Pulmonary artery endothelial cell (primary cell): ENCODE measurements around the gene C6orf58. TPM values are rescaled to one million over a fixed set of nuclear protein-coding genes. Genes with fewer than 3 reads are reported as not detected.
"Not testable (repeated sequence)": the region's sequence is repeated elsewhere in the genome, so short reads cannot be mapped to it uniquely, and the experiment has no call there.

ENCODE experiments used
- DNase-seq: peaks from one replicate; pipeline ENCODE4 v3.0.0-alpha.2; 2011; ENCODE audit warnings: low read depth, low spot score
- total RNA-seq: library from RNA; depleted of rRNA; stranded (reverse); fragments of >200 nt; gene quantifications from 2 replicates; pipeline ENCODE4 v1.2.3, GENCODE V29; 2014

The C6orf58 gene
- total RNA-seq, 1 donor from 2014 or later: not detected

DNA sequence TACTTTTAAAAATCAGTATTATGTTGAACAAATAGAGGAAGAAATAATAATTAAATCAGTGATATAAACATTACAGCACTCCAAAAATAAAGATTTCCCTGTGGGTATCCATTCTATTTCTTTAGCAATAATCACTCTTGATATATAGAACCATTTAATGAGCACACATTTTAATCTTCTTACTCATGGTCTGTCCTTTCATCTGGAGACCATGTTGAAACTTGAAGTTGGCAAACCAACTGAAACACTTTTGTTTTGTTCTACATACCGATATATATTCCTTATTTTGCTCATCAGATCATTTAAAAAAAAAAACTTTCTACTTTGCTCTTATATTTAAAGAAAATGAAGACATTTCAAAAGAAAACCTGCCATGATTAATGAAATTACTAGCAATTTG, 13.4 kb downstream of the C6orf58 start:
- DNase-seq: no peak

DNA sequence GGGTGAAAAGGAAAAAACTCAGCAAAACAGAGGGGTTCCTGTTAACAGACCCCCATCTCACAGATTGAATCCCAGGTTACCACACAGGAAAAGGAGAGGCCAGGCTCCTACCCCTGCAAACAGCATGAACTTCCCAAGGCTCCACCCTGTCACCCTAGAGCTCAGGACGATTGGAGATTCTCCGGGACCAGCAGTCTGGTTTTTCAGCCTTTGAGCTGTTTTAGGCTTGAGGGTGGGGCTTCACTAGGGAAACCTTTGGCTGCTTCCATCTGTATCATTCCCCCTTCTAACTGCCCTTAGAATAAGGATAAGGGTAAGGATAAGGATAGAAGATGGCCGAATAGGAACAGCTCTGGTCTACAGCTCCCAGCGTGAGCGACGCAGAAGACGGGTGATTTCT, 16.0 kb downstream of the C6orf58 start:
- no peak for DNase-seq

DNA sequence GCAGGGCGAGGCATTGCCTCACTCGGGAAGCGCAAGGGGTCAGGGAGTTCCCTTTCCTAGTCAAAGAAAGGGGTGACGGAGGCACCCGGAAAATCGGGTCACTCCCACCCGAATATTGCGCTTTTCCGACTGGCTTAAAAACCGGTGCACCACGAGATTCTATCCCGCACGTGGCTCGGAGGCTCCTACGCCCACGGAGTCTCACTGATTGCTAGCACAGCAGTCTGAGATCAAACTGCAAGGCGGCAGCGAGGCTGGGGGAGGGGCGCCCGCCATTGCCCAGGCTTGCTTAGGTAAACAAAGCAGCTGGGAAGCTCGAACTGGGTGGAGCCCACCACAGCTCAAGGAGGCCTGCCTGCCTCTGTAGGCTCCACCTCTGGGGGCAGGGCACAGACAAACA, 16.5 kb downstream of the C6orf58 start:
- DNase-seq: not testable (repeated sequence)

DNA sequence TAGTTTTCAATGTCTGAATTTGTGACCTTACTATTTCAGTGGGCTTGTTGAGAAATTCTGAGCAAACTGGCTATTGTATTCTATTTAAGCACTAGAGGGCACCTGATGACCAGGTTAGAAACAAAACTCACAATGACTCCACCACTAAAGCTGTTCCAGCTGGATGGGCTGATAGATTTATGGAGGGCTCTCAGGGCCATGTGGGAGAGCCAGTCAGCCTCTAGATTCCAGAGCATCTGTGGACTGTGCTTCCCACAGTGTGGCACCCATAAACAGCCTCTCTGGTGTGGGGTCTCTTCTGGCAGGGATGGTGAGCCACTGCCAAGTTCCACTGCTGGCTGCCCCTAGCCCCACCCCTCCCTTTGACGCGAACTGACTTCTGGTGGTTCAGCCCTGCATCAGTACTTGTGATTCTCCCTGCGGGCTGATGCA, 29.2 kb downstream of the C6orf58 start:
- DNase-seq: no peak

DNA sequence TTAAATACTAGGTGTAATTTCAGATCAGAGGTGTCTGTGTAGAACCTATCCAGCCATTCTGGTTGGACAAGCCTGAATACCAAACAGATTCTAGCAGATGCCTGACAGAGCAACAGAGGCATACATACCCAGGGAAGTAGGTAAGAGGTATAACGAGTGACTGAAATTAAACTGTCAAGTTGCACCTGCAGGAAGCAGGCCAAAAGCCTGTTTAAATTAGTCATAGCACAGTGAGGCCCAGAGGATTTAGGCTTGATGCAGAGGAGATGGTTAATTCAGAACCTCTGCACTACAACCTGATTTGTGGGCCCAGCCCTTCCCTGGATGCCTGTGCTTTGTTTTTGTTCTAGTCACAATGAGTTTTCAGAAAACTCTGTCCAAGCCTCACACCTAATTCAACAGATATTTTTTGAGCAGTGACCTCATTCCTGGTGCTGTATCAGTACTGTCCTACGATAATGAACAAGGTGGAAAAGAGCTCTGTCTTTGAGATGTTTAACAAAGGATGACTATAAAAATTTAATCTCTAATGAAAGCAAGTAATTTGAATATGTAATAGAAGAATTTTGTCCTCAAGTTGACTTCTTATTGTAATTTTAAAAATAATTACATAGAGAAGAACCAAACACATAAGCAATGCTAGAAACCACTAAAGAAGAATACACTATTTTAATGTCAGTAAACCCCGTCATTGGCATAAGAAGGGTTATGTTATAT, 31.7 kb downstream of the C6orf58 start:
- no peak for DNase-seq

DNA sequence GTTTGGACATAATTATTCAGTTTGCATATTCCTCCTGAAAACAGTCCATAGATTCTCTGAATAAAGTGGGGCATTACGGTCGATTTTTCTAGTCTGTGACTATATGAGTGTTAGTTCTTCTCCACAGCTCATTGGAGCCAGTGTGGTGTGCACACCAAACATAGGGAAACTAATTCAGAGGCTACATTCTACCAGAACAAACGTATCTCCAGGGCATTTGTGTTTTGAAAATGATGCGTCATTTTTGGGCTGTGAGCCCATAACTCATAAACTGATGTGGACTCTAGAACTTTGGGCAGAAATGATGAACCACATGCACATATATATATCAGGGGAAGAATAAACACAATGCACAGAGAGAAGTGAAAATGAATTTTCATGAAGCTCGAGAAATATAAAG, 41.8 kb downstream of the C6orf58 start:
- DNase-seq: no peak

DNA sequence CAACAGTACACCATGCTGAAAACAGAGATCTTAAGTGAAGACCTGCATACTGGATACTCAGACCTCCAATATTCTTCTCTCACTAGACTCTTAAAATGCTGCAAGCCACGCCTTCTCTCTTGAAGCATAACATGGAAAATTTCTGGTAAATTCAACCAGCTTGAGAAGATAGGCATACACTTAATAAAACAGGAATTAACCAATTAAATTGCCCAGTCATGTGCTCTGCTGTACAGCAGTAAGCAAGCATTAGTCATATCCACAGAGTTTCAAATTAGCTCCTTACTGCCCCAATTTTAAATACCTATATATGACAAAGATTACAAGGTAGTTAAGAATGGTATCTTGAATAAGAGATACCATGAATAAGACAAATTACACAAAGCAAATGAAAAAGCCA, 53.8 kb downstream of the C6orf58 start:
- no peak for DNase-seq

DNA sequence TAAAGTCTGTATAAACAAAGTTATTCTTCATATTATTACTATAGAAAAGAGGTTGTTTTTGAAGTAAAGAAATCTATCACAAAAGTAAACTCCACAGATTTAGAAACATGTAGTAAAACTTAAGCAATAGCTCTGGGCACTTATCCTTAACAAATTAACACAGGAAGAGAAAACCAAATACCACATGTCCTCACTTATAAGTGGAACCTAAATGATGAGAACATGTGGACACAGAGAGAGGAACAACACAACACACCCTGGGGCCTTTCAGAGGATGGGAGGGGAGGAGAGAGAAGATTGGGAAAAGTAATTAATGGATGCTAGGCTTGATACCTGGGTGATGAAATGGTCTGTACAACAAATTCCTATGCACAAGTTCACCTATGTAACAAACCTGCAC, 57.2 kb downstream of the C6orf58 start:
- DNase-seq: no peak

DNA sequence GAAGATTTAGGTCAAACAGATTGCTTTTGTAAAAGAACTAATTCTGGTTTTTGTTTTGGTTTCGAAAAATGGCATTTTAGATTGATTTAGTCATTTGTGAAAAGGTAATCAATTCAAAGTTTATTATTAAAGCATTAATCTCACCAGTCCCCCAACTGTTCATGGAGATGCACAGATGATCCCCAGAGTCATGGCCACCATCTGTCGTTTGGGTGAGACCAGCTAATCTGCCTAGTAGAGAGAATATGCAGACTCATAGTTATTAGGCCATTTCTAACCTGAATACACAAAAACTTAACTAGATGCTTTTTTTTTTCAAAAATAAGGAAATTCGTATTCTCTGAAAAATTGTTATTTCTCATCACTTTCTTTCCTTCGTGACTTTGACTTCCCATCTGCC, 58.1 kb downstream of the C6orf58 start:
- DNase-seq: no peak

DNA sequence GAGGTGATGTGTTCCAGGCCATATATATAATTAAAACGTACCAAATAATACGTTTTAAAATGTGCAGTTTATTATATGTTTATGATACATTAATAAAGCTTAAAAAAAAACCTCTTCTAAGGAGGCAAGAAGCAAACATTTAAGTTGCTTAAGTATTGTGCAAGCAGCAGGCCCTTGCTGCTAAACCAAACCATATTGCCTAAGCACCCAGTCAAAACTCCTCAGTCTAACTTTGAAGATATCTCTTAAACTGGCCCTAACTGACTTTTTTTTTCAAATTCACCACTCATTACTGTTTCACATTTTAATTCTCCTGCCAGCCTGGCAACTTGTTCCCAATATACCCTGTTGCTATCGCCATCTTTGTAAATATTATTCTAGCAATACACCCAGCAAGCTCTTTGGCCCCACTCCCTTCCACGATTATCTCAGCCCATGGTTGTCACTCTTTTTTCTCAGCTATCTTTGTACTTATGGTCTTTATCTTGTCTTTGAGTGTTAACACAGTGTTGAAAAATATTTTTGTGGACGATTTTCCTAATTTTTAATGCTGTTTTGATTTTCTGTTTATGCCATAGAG, 60.9 kb downstream of the C6orf58 start:
- no peak for DNase-seq

Other genes starting within 250 kb of the C6orf58 start
- 29.1 and 40.3 TPM in 2 replicates for gene ECHDC1, start 233.6 kb upstream of the C6orf58 start, total RNA-seq
- gene KIAA0408, start 117.8 kb upstream of the C6orf58 start, total RNA-seq: not detected in 2 replicates